Stimulated activated CD4-positive, alpha-beta T cell treated with anti-CD3 and anti-CD28 coated beads, Interleukin-15, amount 100 ng/mL, for 48 hours (primary cell): ENCODE data around the gene RBPMS2.

Experiments
- DNase-seq, 2 donors: peaks; one replicate each; pipeline ENCODE4 v3.0.0-alpha.2; 2020; ENCODE audit warnings: low read depth in 2 of 2

Gene RBPMS2

DNA sequence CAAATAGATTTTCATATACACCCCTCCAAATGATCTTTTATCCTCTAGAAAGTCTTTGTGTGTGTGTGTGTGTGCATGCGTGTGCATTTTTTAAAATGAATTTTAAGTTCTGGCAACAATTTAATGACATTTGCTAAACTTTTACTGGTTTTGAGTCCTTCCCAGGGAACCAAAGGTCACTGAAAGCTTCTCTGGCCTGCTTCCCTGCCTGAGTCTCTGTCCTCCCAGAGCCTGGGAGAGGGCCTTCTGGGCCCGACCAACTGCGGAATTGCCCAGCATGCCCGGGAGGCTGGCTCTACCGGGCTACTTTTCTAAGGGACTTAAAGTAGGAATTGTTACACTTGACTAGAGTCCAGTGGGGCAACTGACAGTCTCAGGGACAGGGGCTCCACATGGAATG lies 7.4 kb upstream of the RBPMS2 start:
- no peak for DNase-seq

GRCh38 chr15:64781299-64781698 lies 5.9 kb upstream of the RBPMS2 start:
- no peak for DNase-seq

- DNase-seq: no peak
Observed at GRCh38 chr15:64780600-64781156, 5.3 kb upstream of the RBPMS2 start.

DNA sequence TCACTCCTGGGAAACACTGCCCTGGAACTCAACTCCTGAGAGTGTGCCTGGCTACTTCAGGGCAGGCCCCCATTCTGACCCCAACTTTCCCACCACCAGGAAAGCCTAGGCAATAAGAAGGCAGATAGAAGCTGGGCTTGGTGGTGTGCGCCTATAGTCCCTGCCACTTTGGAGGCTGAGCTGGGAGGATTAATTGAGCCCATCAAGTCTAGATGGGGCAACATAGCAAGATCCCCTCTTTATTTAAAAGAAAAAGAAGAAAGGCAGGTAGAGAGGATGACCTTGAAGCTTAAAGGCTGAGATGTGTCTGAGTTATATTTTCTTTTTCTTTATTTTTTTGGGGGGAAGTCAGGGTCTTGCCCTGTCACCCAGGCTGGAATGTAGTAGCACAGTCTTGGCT lies 4.2 kb upstream of the RBPMS2 start:
- no peak for DNase-seq

- DNase-seq: no peak
Observed at GRCh38 chr15:64779024-64779423, 3.6 kb upstream of the RBPMS2 start.

DNA sequence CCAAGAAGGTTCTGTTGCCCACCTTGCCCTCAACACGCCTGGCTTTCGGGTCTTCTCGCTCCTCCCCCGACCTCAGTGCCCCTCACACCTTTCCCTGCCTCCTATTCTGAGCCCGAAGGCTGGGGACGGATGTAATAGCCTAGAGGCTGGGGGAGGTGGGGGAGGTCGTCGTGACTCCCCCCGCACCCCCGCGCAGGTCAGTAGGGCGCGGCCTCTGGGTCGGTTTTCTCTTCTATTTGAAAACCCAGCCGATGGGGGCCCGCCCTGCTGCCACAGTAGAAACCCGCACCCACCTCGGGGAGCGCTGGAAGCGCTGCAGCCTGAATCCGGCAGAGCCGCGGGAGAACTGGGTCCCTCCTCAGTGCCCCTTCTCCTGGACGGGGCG lies 1.0 kb upstream of the RBPMS2 start:
- DNase-seq: no peak

GRCh38 chr15:64774629-64775493 lies 528 bp downstream of the RBPMS2 start:
- DNase-seq: no peak

DNA sequence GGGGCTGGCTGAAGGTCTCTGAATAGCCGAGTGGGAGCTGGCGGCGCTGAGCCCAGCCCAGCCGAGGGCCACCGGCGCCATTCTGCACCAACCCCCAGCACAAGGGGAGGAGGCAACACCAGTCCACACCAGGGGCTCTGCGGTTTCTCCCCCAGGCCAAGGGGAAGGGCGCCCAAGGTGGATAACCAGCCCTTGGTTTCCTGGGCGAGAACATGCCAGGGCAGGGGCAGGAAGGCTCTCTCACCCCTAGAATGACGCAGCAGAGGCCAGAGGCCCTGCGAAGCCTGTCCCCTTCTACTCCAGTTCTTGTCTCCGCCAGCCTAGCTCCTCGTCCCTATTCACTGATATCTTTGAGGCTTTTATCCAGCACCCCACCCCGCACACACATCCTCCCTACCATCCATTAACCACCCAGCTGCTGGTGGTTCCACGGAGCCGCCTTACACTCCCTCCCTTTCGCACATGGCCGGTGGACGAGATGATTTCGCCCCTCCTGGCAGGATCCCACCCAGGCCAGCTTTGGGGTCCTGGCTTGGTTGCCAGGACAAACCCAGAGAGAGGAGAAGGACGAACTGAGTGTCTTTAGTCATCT lies 1.3 kb downstream of the RBPMS2 start:
- no peak for DNase-seq

DNA sequence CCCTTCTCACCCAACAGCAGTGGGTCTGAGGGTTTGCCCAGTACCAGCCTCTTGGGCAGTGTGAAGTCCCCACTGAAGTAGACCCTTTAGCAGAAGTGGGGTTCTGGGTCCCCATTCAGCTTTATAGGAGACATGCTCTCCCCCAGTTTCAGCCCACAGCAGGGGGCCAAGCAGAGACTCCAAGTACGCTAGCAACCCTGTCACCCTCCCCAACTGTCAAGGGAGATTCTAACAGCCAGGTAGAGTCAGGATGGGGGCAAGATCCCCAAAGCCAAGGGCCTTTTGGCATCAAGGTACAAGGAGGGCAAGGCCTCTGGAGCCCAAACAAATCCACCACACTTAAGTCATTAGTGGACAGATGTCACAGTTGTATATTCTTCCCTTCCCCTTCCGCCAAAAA lies 1.8 kb downstream of the RBPMS2 start:
- no peak for DNase-seq

GRCh38 chr15:64772964-64773363 lies 2.4 kb downstream of the RBPMS2 start:
- no peak for DNase-seq

GRCh38 chr15:64772488-64772887 lies 2.9 kb downstream of the RBPMS2 start:
- DNase-seq: no peak

DNA sequence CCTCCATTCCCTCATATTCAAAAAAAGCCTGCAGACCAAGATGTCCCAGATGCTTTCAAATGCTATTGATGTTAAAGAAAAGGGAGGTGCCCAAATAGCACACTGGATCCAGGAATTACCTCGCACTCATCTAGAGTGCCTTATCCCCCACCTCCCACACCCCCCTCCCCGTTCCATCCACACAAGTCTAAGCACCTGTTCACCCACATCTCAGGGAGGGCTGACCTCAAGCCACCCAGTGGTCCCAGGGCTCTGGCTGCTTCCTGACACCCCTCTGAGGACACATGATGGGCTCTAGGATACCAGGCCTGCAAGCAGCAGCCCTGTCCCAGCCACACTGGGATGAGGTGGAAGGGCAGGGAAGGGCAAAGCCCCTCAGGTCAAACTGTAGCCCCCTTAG lies 4.8 kb downstream of the RBPMS2 start:
- no peak for DNase-seq

GRCh38 chr15:64767203-64767602 lies 8.2 kb downstream of the RBPMS2 start:
- no peak for DNase-seq

GRCh38 chr15:64766058-64766457 lies 9.3 kb downstream of the RBPMS2 start:
- no peak for DNase-seq

- no peak for DNase-seq
Observed at GRCh38 chr15:64763874-64764273, 11.5 kb downstream of the RBPMS2 start.

- no peak for DNase-seq
Observed at GRCh38 chr15:64763462-64763861, 11.9 kb downstream of the RBPMS2 start.

DNA sequence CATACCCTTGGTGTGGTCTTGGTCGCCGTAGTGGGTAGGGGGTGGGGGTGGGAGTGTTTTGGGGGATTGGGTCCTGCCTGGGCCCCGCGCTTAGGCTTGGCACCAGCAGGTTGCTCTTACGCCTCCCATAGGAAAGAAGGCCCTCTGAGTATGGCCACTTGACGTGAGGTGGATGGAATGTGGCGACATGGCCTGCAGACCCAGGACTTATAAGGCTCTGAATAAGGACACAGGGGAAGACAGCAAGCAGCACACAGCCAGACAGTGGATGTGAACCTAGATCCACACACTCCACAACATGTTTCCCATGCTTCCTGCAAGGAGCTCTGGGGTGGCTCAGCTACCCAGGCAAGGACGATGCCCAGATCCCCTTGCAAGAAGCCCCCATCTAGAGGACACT lies 12.4 kb downstream of the RBPMS2 start:
- no peak for DNase-seq

DNA sequence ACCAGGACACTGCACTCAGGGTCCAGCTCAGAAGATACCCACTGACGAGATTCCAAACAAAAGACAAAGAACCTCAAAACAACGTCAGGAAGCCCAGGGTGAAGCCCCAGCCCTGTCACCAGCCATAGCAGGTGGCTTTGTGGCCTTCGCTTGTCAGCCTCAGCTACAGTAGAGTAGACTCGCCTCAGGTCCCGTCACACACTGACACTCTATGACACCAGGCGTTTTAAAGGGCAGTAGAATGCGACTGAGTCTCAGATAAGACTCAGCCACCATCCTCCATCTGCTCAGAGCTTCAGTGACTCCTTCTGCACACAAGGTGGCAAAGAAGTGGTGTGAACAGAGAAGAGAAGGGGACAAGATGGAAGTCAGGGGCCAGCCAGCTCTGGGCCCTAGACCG lies 12.8 kb downstream of the RBPMS2 start:
- DNase-seq: no peak

GRCh38 chr15:64761156-64761555 lies 14.2 kb downstream of the RBPMS2 start:
- DNase-seq: no peak

GRCh38 chr15:64760056-64760455 lies 15.3 kb downstream of the RBPMS2 start:
- no peak for DNase-seq

- no peak for DNase-seq
Observed at GRCh38 chr15:64755427-64755940, 19.9 kb downstream of the RBPMS2 start.

GRCh38 chr15:64754663-64755426 lies 20.5 kb downstream of the RBPMS2 start:
- DNase-seq: no peak
